HL-60 (cell line): ENCODE data around the gene GOLGA6L10.
"Not testable (repeated sequence)": the region's sequence is repeated elsewhere in the genome, so short reads cannot be mapped to it uniquely, and the experiment has no call there.

Source experiments
- CTCF ChIP-seq: IDR thresholded peaks from one replicate; pipeline ENCODE4 v1.5.1; 2011; ENCODE audit warnings: low read length, control low read depth, inconsistent platforms; ENCODE audit not compliant: insufficient read depth
- POLR2AphosphoS5 ChIP-seq: IDR thresholded peaks from 2 replicates; pipeline ENCODE4 v1.6.1; 2012; ENCODE audit warnings: low read depth
- SPI1 ChIP-seq: IDR thresholded peaks from 2 replicates; pipeline ENCODE4 v1.6.1; 2012; ENCODE audit warnings: low read depth, mild to moderate bottlenecking, borderline replicate concordance
- TF ChIP-seq, protein P1 (sequence below): IDR thresholded peaks from 2 replicates; pipeline ENCODE4 v1.6.1; 2012; ENCODE audit warnings: low read depth; ENCODE audit not compliant: insufficient replicate concordance

- TF ChIP-seq CTCF, POLR2AphosphoS5, SPI1: not testable (repeated sequence)
- TF ChIP-seq, protein P1, sequence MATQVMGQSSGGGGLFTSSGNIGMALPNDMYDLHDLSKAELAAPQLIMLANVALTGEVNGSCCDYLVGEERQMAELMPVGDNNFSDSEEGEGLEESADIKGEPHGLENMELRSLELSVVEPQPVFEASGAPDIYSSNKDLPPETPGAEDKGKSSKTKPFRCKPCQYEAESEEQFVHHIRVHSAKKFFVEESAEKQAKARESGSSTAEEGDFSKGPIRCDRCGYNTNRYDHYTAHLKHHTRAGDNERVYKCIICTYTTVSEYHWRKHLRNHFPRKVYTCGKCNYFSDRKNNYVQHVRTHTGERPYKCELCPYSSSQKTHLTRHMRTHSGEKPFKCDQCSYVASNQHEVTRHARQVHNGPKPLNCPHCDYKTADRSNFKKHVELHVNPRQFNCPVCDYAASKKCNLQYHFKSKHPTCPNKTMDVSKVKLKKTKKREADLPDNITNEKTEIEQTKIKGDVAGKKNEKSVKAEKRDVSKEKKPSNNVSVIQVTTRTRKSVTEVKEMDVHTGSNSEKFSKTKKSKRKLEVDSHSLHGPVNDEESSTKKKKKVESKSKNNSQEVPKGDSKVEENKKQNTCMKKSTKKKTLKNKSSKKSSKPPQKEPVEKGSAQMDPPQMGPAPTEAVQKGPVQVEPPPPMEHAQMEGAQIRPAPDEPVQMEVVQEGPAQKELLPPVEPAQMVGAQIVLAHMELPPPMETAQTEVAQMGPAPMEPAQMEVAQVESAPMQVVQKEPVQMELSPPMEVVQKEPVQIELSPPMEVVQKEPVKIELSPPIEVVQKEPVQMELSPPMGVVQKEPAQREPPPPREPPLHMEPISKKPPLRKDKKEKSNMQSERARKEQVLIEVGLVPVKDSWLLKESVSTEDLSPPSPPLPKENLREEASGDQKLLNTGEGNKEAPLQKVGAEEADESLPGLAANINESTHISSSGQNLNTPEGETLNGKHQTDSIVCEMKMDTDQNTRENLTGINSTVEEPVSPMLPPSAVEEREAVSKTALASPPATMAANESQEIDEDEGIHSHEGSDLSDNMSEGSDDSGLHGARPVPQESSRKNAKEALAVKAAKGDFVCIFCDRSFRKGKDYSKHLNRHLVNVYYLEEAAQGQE: not testable (repeated sequence)
These were observed 24.4 kb upstream of the GOLGA6L10 start for GRCh38 chr15:82373661-82374060.
